ENCODE data around the gene UIMC1.

Gene UIMC1

GRCh38 chr5:176855598-176855997 lies 151.0 kb downstream of the UIMC1 start:
- no peak overlapping the region for H3K27ac ChIP-seq (ENCODE audit: extremely low read depth, low read depth, low read length)
- no peaks in the 10 kb centered on the region for H3K9me3 ChIP-seq (ENCODE audit: control insufficient read depth, insufficient read depth, low read depth, low read length)
- H3K4me3 ChIP-seq (ENCODE audit: low read depth, low read length): no peak overlapping the region
- TF ChIP-seq KLF9 (tag by site-specific recombination; IDR thresholded peaks at IDR 0.05; ENCODE audit: low read depth): no peak
- no peak for TF ChIP-seq ZNF658 (tag by site-specific recombination; IDR thresholded peaks at IDR 0.05)
- TF ChIP-seq HOXC10 (CRISPR knock-in tag; IDR thresholded peaks at IDR 0.05): no peak
- no peak for TF ChIP-seq YY1 (tag by site-specific recombination; IDR thresholded peaks at IDR 0.05)
- no peak for TF ChIP-seq ZBTB6 (tag by site-specific recombination; IDR thresholded peaks at IDR 0.05)
- TF ChIP-seq ZNF266 (tag by site-specific recombination; IDR thresholded peaks at IDR 0.05; ENCODE audit: low read depth): no peak
- no peak for TF ChIP-seq ZNF555 (tag by site-specific recombination; conservative IDR thresholded peaks at IDR 0.05)
- TF ChIP-seq ZNF362 (tag by site-specific recombination; IDR thresholded peaks at IDR 0.05): no peak
- TF ChIP-seq REPIN1 (tag by site-specific recombination; IDR thresholded peaks at IDR 0.05; ENCODE audit: low read depth): no peak
- no peak for TF ChIP-seq ZNF280C (tag by site-specific recombination; IDR thresholded peaks at IDR 0.05)
- TF ChIP-seq ZNF76 (tag by site-specific recombination; IDR thresholded peaks at IDR 0.05; ENCODE audit: borderline replicate concordance, low read depth): no peak
- TF ChIP-seq ZNF274 (IDR thresholded peaks at IDR 0.05; ENCODE audit: low read length): no peak
- no peak for TF ChIP-seq ZNF274 (tag by site-specific recombination; IDR thresholded peaks at IDR 0.05; ENCODE audit: borderline replicate concordance)
- no peak for TF ChIP-seq ZBTB44 (tag by site-specific recombination; IDR thresholded peaks at IDR 0.05)
- no peaks in the 10 kb centered on the region for H3K36me3 ChIP-seq (ENCODE audit: control insufficient read depth in 2 of 2, insufficient read depth in 1 of 2, low read length in 2 of 2)
- ChIA-PET POLR2A (no interaction called here), CTCF (interaction anchor here (0.7 kb wide), 1 partner anchor 186 kb away, joined by 3 read pairs; no protein-coding TSS in a partner anchor)
- no peaks in the 10 kb centered on the region for H3K4me1 ChIP-seq (ENCODE audit: control insufficient read depth, insufficient read depth, low read length)

Measured in HEK293 (cell line).